ENCODE data around the gene IFNAR1.

IFNAR1 gene

DNA sequence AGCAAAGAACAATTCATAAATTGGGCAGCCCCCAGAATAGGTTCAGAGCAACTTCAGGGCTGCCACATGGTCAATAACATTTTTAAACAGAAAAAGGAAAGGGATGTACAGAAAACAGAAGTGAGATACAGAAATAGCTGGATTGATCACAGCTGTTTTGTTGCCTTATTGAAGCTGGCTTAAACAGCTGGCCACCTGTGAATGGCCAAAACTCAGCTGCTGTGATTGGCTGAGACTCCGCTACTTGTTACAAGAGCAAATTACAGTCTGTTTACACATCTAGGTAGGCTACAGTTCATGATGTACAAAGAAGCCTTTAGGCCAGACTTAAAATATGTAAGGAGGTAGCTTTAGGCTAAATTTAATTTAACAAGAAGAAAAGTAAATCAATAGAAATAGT, 11.6 kb upstream of the IFNAR1 start:
- Histone ChIP-seq H3K9me3 (ENCODE audit: severe bottlenecking) (no peaks in the 10 kb centered on the region), H3K36me3 (ENCODE audit: low read depth) (no peaks in the 10 kb centered on the region), H3K4me1 (ENCODE audit: insufficient read depth, poor library complexity, severe bottlenecking) (no peaks in the 10 kb centered on the region), H3K4me3 (ENCODE audit: severe bottlenecking) (no peak overlapping the region), H3K27ac (ENCODE audit: poor library complexity, severe bottlenecking) (no peak overlapping the region), H3K27me3 (ENCODE audit: insufficient read depth, poor library complexity, severe bottlenecking) (no peaks in the 10 kb centered on the region)
- ATAC-seq (ENCODE audit: low read depth) (no peak), DNase-seq (ENCODE audit: low spot score) (no peak)
- TF ChIP-seq CTCF (IDR thresholded peaks at IDR 0.05; ENCODE audit: poor library complexity, severe bottlenecking), result no peak

- no peak for TF ChIP-seq CTCF (IDR thresholded peaks at IDR 0.05; ENCODE audit: poor library complexity, severe bottlenecking)
- H3K27me3 ChIP-seq (ENCODE audit: insufficient read depth, poor library complexity, severe bottlenecking), result no peaks in the 10 kb centered on the region
- H3K9me3 ChIP-seq (ENCODE audit: severe bottlenecking), result no peaks in the 10 kb centered on the region
- H3K4me1 ChIP-seq (ENCODE audit: insufficient read depth, poor library complexity, severe bottlenecking), result no peaks in the 10 kb centered on the region
- DNase-seq (ENCODE audit: low spot score) (no peak), ATAC-seq (ENCODE audit: low read depth) (no peak)
- H3K4me3 ChIP-seq (ENCODE audit: severe bottlenecking), result no peak overlapping the region
- H3K27ac ChIP-seq (ENCODE audit: poor library complexity, severe bottlenecking), result no peak overlapping the region
- no peaks in the 10 kb centered on the region for H3K36me3 ChIP-seq (ENCODE audit: low read depth)
Measured at GRCh38 chr21:33313611-33314010, 11.2 kb upstream of the IFNAR1 start.

GRCh38 chr21:33314111-33314510, 10.7 kb upstream of the IFNAR1 start:
- Histone ChIP-seq H3K9me3 (ENCODE audit: severe bottlenecking) (no peaks in the 10 kb centered on the region), H3K4me3 (ENCODE audit: severe bottlenecking) (no peak overlapping the region), H3K36me3 (ENCODE audit: low read depth) (no peaks in the 10 kb centered on the region), H3K27ac (ENCODE audit: poor library complexity, severe bottlenecking) (no peak overlapping the region), H3K4me1 (ENCODE audit: insufficient read depth, poor library complexity, severe bottlenecking) (no peaks in the 10 kb centered on the region), H3K27me3 (ENCODE audit: insufficient read depth, poor library complexity, severe bottlenecking) (no peaks in the 10 kb centered on the region)
- DNase-seq (ENCODE audit: low spot score), result no peak
- no peak for ATAC-seq (ENCODE audit: low read depth)
- TF ChIP-seq CTCF (IDR thresholded peaks at IDR 0.05; ENCODE audit: poor library complexity, severe bottlenecking), result no peak

- H3K27ac ChIP-seq (ENCODE audit: poor library complexity, severe bottlenecking), result no peak overlapping the region
- TF ChIP-seq CTCF (IDR thresholded peaks at IDR 0.05; ENCODE audit: poor library complexity, severe bottlenecking), result no peak
- no peak for ATAC-seq (ENCODE audit: low read depth)
Measured at GRCh38 chr21:33315946-33316710, 8.6 kb upstream of the IFNAR1 start.

DNA sequence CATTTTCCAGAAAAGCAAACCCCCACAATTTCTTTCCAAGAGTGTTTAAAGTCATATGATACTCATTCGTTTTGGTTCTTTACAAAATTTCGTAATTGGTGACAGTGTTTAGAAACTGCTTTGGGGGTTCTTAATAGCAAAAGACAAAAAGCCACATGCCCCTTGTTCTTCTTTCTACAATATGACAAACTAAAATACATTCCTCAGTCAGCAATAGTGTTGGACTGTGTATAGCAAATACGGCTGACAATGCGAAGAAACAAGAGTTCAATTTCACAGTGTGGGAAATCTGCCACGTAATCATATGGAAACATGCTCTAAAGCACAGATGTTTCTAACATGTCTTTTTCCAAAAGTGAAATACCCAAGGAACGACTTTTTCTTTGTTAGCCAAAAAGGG, 7.6 kb upstream of the IFNAR1 start:
- Histone ChIP-seq H3K36me3 (ENCODE audit: low read depth) (no peaks in the 10 kb centered on the region), H3K27ac (ENCODE audit: poor library complexity, severe bottlenecking) (no peak overlapping the region), H3K27me3 (ENCODE audit: insufficient read depth, poor library complexity, severe bottlenecking) (no peaks in the 10 kb centered on the region), H3K4me3 (ENCODE audit: severe bottlenecking) (no peak overlapping the region), H3K4me1 (ENCODE audit: insufficient read depth, poor library complexity, severe bottlenecking) (no peaks in the 10 kb centered on the region), H3K9me3 (ENCODE audit: severe bottlenecking) (no peaks in the 10 kb centered on the region)
- TF ChIP-seq CTCF (IDR thresholded peaks at IDR 0.05; ENCODE audit: poor library complexity, severe bottlenecking), result no peak
- no peak for DNase-seq (ENCODE audit: low spot score)
- ATAC-seq (ENCODE audit: low read depth), result no peak

More at GRCh38 chr21:33315946-33316710, 8.6 kb upstream of the IFNAR1 start:
- no peaks in the 10 kb centered on the region for H3K4me1 ChIP-seq (ENCODE audit: insufficient read depth, poor library complexity, severe bottlenecking)
- no peaks in the 10 kb centered on the region for H3K9me3 ChIP-seq (ENCODE audit: severe bottlenecking)
- H3K4me3 ChIP-seq (ENCODE audit: severe bottlenecking), result no peak overlapping the region
- H3K27me3 ChIP-seq (ENCODE audit: insufficient read depth, poor library complexity, severe bottlenecking), result no peaks in the 10 kb centered on the region
- H3K36me3 ChIP-seq (ENCODE audit: low read depth), result no peaks in the 10 kb centered on the region
- DNase-seq (ENCODE audit: low spot score), result no peak
